IMR-90 (cell line): ENCODE measurements around the gene IGF2BP1. TPM values are rescaled to one million over a fixed set of nuclear protein-coding genes. Genes with fewer than 3 reads are reported as not detected.

ENCODE experiments used
- ATAC-seq: fragments of 200-7000 bp; cut with Tn5 transposase; 2 replicates; pipeline ENCODE4 v1.9.1; 2020; ENCODE audit warnings: low read depth, mild to moderate bottlenecking, moderate library complexity
- BruUV-seq: library from RNA; stranded (reverse); fragments of 400-500 nt; replicated peaks from 2 replicates; lab custom pipeline; 2021; lab: Mats Ljungman, UMichigan
- CTCF ChIA-PET: fragments of 300-600 bp; formaldehyde crosslinking; extraction: SDS; loops from one replicate; lab custom pipeline; 2021; ENCODE audit warnings: antibody characterized with exemption; lab: Yijun Ruan, JAX
- POLR2A ChIA-PET: fragments of 300-600 bp; sonication (Branson Sonifier 250); formaldehyde crosslinking; loops from one replicate; lab custom pipeline; 2022; ENCODE audit warnings: antibody characterized with exemption; ENCODE audit not compliant: unreplicated experiment; lab: Charles Lee
- DNase-seq: peaks from one replicate; pipeline ENCODE4 v3.0.0; 2013
- H2AFZ ChIP-seq: replicated peaks from 2 replicates; pipeline ENCODE3; 2013; ENCODE audit warnings: low read length, mild to moderate bottlenecking; ENCODE audit not compliant: poor library complexity
- H2AK5ac ChIP-seq: 2 replicates; pipeline ENCODE4 v1.6.1; 2013; ENCODE audit warnings: low read depth, low read length, inconsistent platforms
- H2AK9ac ChIP-seq: replicated peaks from 2 replicates; pipeline ENCODE3; 2013; ENCODE audit warnings: mild to moderate bottlenecking, low read depth, low read length, moderate library complexity; ENCODE audit not compliant: poor library complexity
- H2BK120ac ChIP-seq: 2 replicates; pipeline ENCODE4 v1.6.1; 2013; ENCODE audit warnings: low read depth, low read length, inconsistent platforms
- H2BK15ac ChIP-seq: 3 replicates; pipeline ENCODE4 v1.6.1; 2013; ENCODE audit warnings: low read depth, low read length, inconsistent platforms
- H2BK20ac ChIP-seq: 2 replicates; pipeline ENCODE4 v1.6.1; 2013; ENCODE audit warnings: low read depth, mild to moderate bottlenecking, inconsistent platforms, low read length, moderate library complexity
- H2BK5ac ChIP-seq: 2 replicates; pipeline ENCODE4 v1.6.1; 2013; ENCODE audit warnings: mild to moderate bottlenecking, low read depth, low read length, inconsistent platforms; ENCODE audit not compliant: poor library complexity, severe bottlenecking
- H3K14ac ChIP-seq: replicated peaks from 2 replicates; pipeline ENCODE4 v1.6.1; 2013; ENCODE audit warnings: low read depth, low read length, inconsistent platforms
- H3K18ac ChIP-seq: 2 replicates; pipeline ENCODE4 v1.6.1; 2013; ENCODE audit warnings: low read depth, low read length, control low read depth
- H3K23ac ChIP-seq: 2 replicates; pipeline ENCODE4 v1.6.1; 2013; ENCODE audit warnings: low read depth, low read length, inconsistent platforms
- H3K27ac ChIP-seq: 2 replicates; pipeline ENCODE4 v1.5.1; 2013; ENCODE audit warnings: mild to moderate bottlenecking, control low read depth, low read length; ENCODE audit not compliant: insufficient read depth
- H3K27me3 ChIP-seq: 2 replicates; pipeline ENCODE4 v1.6.1; 2013; ENCODE audit warnings: low read length; ENCODE audit not compliant: control insufficient read depth, insufficient read depth
- H3K36me3 ChIP-seq: 2 replicates; pipeline ENCODE4 v1.6.1; 2013; ENCODE audit warnings: low read length, mixed read lengths; ENCODE audit not compliant: control insufficient read depth, insufficient read depth
- H3K4ac ChIP-seq: 2 replicates; pipeline ENCODE4 v1.6.1; 2013; ENCODE audit warnings: low read depth, low read length, inconsistent platforms
- H3K4me1 ChIP-seq: 2 replicates; pipeline ENCODE4 v1.6.1; 2013; ENCODE audit warnings: low read length, mixed read lengths; ENCODE audit not compliant: control insufficient read depth, insufficient read depth
- H3K4me2 ChIP-seq: 2 replicates; pipeline ENCODE4 v1.6.1; 2013; ENCODE audit warnings: low read depth, mild to moderate bottlenecking, control low read depth, low read length, moderate library complexity
- H3K4me3 ChIP-seq: 2 replicates; pipeline ENCODE4 v1.5.1; 2013; ENCODE audit warnings: low read depth, mild to moderate bottlenecking, control low read depth, low read length, moderate library complexity; ENCODE audit not compliant: insufficient read depth
- H3K56ac ChIP-seq: 2 replicates; pipeline ENCODE4 v1.6.1; 2013; ENCODE audit warnings: low read length, inconsistent platforms; ENCODE audit not compliant: insufficient read depth; ENCODE audit errors: extremely low read depth
- H3K79me1 ChIP-seq, 2 experiments: 2 replicates each; pipeline ENCODE4 v1.6.1; 2013; ENCODE audit warnings: low read length in 2 of 2, inconsistent platforms in 1 of 2, low read depth in 1 of 2
- H3K9ac ChIP-seq: 2 replicates; pipeline ENCODE4 v1.6.1; 2013; ENCODE audit warnings: low read depth, low read length, control low read depth
- H3K9me1 ChIP-seq: 2 replicates; pipeline ENCODE4 v1.6.1; 2013; ENCODE audit warnings: low read length, inconsistent platforms; ENCODE audit not compliant: insufficient read depth
- H3K9me3 ChIP-seq: 2 replicates; pipeline ENCODE4 v1.6.1; 2013; ENCODE audit warnings: low read length; ENCODE audit not compliant: control insufficient read depth, insufficient read depth
- H4K20me1 ChIP-seq: 2 replicates; pipeline ENCODE4 v1.6.1; 2013; ENCODE audit warnings: low read length, inconsistent platforms; ENCODE audit not compliant: insufficient read depth
- H4K5ac ChIP-seq: 2 replicates; pipeline ENCODE4 v1.6.1; 2013; ENCODE audit warnings: mild to moderate bottlenecking, low read depth, low read length, control low read depth
- H4K8ac ChIP-seq, 2 experiments: 2 replicates each; pipeline ENCODE4 v1.6.1; 2013; ENCODE audit warnings: low read depth in 2 of 2, low read length in 2 of 2, control low read depth in 1 of 2, inconsistent platforms in 1 of 2
- H4K91ac ChIP-seq: 2 replicates; pipeline ENCODE4 v1.6.1; 2013; ENCODE audit warnings: low read depth, low read length, inconsistent platforms; ENCODE audit not compliant: insufficient read depth
- BHLHE40 ChIP-seq: fragments of 150-350 bp; IDR thresholded peaks from 2 replicates; pipeline ENCODE4 v1.6.1; 2016; ENCODE audit warnings: mild to moderate bottlenecking, low read depth, low read length
- CEBPB ChIP-seq: IDR thresholded peaks from 2 replicates; pipeline ENCODE4 v1.6.1; 2012; ENCODE audit warnings: low read depth, low read length, improper control_type of control experiment
- MAFK ChIP-seq: IDR thresholded peaks from 2 replicates; pipeline ENCODE4 v1.6.1; 2012; ENCODE audit warnings: low read depth, low read length, improper control_type of control experiment
- MAZ ChIP-seq: IDR thresholded peaks from 2 replicates; pipeline ENCODE4 v1.6.1; 2012; ENCODE audit warnings: low read depth, mild to moderate bottlenecking, low read length, improper control_type of control experiment, moderate library complexity, borderline replicate concordance
- NFE2L2 ChIP-seq: fragments of 150-350 bp; IDR thresholded peaks from 2 replicates; pipeline ENCODE4 v1.6.1; 2016; ENCODE audit warnings: low read depth, mild to moderate bottlenecking, low read length
- POLR2A ChIP-seq: IDR thresholded peaks from 2 replicates; pipeline ENCODE4 v1.6.1; 2012; ENCODE audit warnings: mild to moderate bottlenecking, low read depth, low read length
- WGBS, 2 experiments: methylation state at CpG; one replicate each; pipeline versions ENCODE4 v1.1.5 to v1.1.7; 2013; ENCODE audit warnings: missing lambda C conversion rate in 2 of 2; ENCODE audit not compliant: insufficient read length in 1 of 2; ENCODE audit errors: extremely low coverage in 2 of 2; 5-methylcytosine and 5-hydroxymethylcytosine counted together
- dilution Hi-C: fragments of 300-500 bp; cut with HindIII; formaldehyde crosslinking; loops from one replicate; pipeline ENCODE4 v1.14.3; 2018; ENCODE audit warnings: low sequenced_read_pairs; ENCODE audit not compliant: unreplicated experiment
- in situ Hi-C: fragments of 300-500 bp; cut with MboI; formaldehyde crosslinking; loops from 3 replicates; pipeline ENCODE4 v1.14.3; 2019; ENCODE audit warnings: low sequenced_read_pairs, inconsistent platforms, mixed read lengths
- intact Hi-C: fragments of 100-400 bp; cut with micrococcal nuclease; formaldehyde crosslinking; loops from 2 replicates; pipeline ENCODE4 v1.10.0; 2022
- polyA plus RNA-seq, 3 experiments: library from polyadenylated mRNA; depleted of rRNA; stranded (reverse); fragments of >200 nt; gene quantifications; 2 replicates each; pipeline ENCODE4 v1.2.3, GENCODE V29; 2012; ENCODE audit warnings: low replicate concordance in 1 of 3
- total RNA-seq: library from RNA; depleted of rRNA; stranded (reverse); fragments of >200 nt; gene quantifications from 2 replicates; pipeline ENCODE4 v1.2.3, GENCODE V29; 2012
- TF ChIP-seq, protein P1 (sequence below): fragments of 150-350 bp; IDR thresholded peaks from 2 replicates; pipeline ENCODE4 v1.6.1; 2016; ENCODE audit warnings: low read depth, mild to moderate bottlenecking, low read length, moderate library complexity, borderline replicate concordance

IGF2BP1 gene
- total and polyA plus RNA-seq, 2 of the 4 experiments (the other 2 are of a cell fraction), result 10.2 to 13.1 TPM

DNA sequence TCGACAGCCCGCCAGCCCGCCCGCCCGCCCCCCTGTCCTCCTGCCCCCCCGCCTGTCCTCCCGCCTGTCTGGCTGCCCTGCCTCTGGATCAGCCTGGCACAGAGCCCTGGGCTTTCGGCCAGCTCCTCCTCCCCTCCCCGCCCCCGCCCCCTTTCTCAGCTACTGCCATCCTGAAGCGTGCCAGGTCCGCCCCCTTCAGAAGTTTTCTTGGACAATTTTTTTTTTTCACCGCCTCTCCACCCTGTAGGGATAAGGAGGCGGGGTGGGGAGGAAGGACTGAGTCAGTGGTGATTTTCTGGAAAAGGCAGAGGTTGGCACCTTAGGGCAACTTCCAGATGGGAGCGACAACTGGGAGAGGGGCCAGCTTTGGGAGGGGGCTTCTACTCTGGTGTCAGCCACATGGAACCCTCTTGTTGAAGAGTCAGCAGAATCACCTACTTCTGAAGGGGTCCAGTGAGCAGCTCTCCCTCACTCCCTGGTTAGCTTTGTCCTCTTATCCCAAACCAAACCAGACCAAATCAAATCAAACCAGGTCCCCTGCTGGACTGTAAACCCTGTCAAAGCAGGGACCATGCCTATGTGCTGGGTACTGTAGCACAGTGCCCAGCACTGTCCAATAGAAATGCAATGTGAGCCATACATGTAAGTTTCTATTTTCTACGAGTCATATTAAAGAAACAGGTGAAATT, 19.7 kb downstream of the IGF2BP1 start:
- no TSS peak for BruUV-seq
- peaks cover 36% of the 10 kb centered on the region for H3K4me1 ChIP-seq
- H2AFZ ChIP-seq, result no peak overlapping the region
- 0 out of 2 replicates have a peak overlapping the region, but pooled peaks have one; percentile 43 for H2AK5ac ChIP-seq
- H4K8ac ChIP-seq, result peak overlapping the region in 1 of 2 experiments; percentile 1; a peak in 1 of 4 replicates
- peak overlapping the region; percentile 50 for H3K27ac ChIP-seq
- TF ChIP-seq, protein P1, sequence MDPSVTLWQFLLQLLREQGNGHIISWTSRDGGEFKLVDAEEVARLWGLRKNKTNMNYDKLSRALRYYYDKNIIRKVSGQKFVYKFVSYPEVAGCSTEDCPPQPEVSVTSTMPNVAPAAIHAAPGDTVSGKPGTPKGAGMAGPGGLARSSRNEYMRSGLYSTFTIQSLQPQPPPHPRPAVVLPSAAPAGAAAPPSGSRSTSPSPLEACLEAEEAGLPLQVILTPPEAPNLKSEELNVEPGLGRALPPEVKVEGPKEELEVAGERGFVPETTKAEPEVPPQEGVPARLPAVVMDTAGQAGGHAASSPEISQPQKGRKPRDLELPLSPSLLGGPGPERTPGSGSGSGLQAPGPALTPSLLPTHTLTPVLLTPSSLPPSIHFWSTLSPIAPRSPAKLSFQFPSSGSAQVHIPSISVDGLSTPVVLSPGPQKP, result no peak
- TF ChIP-seq POLR2A, result no peak
- TF ChIP-seq CEBPB, result no peak
- no peak for TF ChIP-seq NFE2L2
- TF ChIP-seq MAZ, result peak; percentile 56; the same call in 1 of the 2 replicates
- no peak for TF ChIP-seq MAFK
- TF ChIP-seq BHLHE40, result peak; percentile 79
- H3K14ac ChIP-seq, result 0 out of 2 replicates have a peak overlapping the region, but pooled peaks have one; percentile 65
- H3K4me3 ChIP-seq, result no peak overlapping the region
- H3K4ac ChIP-seq, result 0 out of 2 replicates have a peak overlapping the region, but pooled peaks have one; percentile 67
- ChIA-PET CTCF (interaction anchor here (0.5 to 0.9 kb wide), 2 partner anchors 15 to 966 kb away, joined by 4 read pairs; no protein-coding TSS in a partner anchor), POLR2A (no interaction called here)
- peaks cover 68% of the 10 kb centered on the region for H4K20me1 ChIP-seq
- no peaks in the 10 kb centered on the region for H3K9me3 ChIP-seq
- DNase-seq (peak; percentile 80), ATAC-seq (peak; percentile 67)
- WGBS, 2 experiments, result no CpG with 5 or more reads among the region's 16 CpGs
- dilution Hi-C loops, result no loop called here
- H2BK5ac ChIP-seq, result peak overlapping the region; percentile 59
- peak overlapping the region; percentile 8; the same call in 1 of the 3 replicates for H2BK15ac ChIP-seq
- peak overlapping the region; percentile 17 for H2AK9ac ChIP-seq
- H2BK20ac ChIP-seq, result no peak overlapping the region
- peak overlapping the region; percentile 52; the same call in 1 of the 2 replicates for H2BK120ac ChIP-seq
- H3K9ac ChIP-seq, result 0 out of 2 replicates have a peak overlapping the region, but pooled peaks have one; percentile 18
- in situ Hi-C loops, result no loop called here
- peaks cover 27 to 82% of the 10 kb centered on the region in 2 experiments; a peak in 3 of 4 replicates for H3K79me1 ChIP-seq
- no peak overlapping the region for H3K4me2 ChIP-seq
- H3K56ac ChIP-seq, result no peak overlapping the region
- no peak overlapping the region for H3K18ac ChIP-seq
- peak overlapping the region; percentile 33; the same call in 1 of the 2 replicates for H4K91ac ChIP-seq
- no peaks in the 10 kb centered on the region for H3K27me3 ChIP-seq
- H3K9me1 ChIP-seq, result peaks cover 40% of the 10 kb centered on the region
- H3K36me3 ChIP-seq, result peaks cover 5% of the 10 kb centered on the region; the same call in 1 of the 2 replicates
- H3K23ac ChIP-seq, result peak overlapping the region; percentile 18; the same call in 1 of the 2 replicates
- H4K5ac ChIP-seq, result no peak overlapping the region
- intact Hi-C loops, result no loop called here
